ENCODE results near the gene HMGB4. TPM values are rescaled to one million over a fixed set of nuclear protein-coding genes. Genes with fewer than 3 reads are reported as not detected.

HMGB4 gene
- total RNA-seq, 4 donors from 2014 or later, result not detected

DNA sequence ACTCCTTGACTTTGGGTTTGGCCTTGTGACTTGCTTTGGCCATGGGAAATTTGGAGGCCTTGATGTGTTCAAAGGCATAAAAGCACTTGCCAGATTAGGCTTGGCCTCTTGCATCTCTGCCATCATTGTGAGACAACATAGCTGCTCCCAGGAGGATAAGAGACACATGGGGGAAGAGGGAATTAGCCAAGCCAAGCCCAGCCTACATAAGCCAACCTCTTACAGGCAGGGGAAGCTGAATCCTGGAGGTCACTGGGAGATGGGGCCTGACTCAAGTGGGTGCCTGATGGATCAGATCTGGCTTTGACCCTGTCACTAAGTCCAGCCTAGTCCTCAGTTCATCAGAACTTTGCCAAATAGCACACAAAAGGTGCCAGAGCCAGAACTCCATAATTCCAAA, 37.6 kb upstream of the HMGB4 start:
- DNase-seq (ENCODE audit: low spot score) (no peak), ATAC-seq (ENCODE audit: low FRiP score) (no peak)
- TF ChIP-seq, protein P1, sequence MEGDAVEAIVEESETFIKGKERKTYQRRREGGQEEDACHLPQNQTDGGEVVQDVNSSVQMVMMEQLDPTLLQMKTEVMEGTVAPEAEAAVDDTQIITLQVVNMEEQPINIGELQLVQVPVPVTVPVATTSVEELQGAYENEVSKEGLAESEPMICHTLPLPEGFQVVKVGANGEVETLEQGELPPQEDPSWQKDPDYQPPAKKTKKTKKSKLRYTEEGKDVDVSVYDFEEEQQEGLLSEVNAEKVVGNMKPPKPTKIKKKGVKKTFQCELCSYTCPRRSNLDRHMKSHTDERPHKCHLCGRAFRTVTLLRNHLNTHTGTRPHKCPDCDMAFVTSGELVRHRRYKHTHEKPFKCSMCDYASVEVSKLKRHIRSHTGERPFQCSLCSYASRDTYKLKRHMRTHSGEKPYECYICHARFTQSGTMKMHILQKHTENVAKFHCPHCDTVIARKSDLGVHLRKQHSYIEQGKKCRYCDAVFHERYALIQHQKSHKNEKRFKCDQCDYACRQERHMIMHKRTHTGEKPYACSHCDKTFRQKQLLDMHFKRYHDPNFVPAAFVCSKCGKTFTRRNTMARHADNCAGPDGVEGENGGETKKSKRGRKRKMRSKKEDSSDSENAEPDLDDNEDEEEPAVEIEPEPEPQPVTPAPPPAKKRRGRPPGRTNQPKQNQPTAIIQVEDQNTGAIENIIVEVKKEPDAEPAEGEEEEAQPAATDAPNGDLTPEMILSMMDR (IDR thresholded peaks at IDR 0.05), result no peak

DNA sequence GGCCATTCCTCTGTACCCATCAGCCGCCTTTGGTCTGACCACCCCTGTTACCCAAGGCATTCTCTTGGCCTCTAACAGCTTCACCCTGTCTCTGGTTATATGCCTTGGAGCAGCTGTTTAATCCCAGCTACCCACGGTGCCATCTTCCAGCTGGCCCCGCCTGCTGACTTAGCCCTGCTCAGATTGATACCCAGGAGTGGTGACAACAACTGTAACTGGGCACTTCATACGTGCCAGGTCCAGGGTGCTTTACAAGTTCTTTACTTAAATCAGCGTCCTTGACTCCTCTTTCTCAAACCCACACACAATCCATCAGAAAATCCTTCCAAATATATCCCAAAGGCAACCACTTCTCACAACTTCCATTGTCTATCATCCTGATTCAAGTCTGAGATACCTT, 37.2 kb upstream of the HMGB4 start:
- TF ChIP-seq, protein P1 (IDR thresholded peaks at IDR 0.05), result no peak
- DNase-seq (ENCODE audit: low spot score) (no peak), ATAC-seq (ENCODE audit: low FRiP score) (no peak)

DNA sequence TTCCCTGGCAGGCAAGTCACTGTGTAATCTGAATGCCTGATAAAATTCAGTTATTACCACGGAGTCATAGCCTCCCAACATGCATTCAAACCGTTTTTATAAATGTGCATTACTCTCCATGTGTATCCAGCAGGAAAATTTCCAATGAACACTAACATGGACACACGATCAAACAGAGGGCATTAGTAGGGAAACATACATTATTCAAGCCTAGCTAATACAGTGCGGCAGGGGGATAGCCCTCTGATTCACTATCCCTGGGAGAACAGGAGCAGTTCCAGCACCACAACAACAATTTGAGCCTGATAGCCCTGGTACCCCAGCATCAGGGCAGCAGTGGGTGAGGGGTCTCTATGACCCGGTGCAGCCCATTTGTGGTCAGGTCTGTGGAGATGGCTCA, 35.8 kb upstream of the HMGB4 start:
- DNase-seq (ENCODE audit: low spot score), result no peak
- TF ChIP-seq, protein P1 (IDR thresholded peaks at IDR 0.05), result no peak
- ATAC-seq (ENCODE audit: low FRiP score), result no peak

DNA sequence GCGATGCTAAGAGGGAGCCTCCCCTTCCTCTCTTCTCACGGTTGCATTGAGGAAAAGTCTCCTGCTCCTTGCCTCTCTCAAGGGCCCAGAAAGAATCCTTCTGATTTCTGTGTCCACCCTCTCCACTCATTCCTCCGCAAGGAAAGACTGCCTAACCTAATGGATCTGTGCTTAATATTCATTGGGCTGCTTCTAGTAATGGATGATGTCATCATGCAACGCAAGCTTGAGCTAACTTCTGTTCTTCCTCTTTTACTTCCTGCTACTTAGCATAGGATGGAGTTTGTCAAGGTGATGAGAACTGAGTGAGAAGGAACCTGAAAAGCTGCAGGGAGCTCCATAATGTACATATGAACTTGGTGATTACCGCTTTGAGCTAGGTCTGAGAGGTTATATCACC, 35.2 kb upstream of the HMGB4 start:
- no peak for ATAC-seq (ENCODE audit: low FRiP score)
- DNase-seq (ENCODE audit: low spot score), result no peak
- TF ChIP-seq, protein P1 (IDR thresholded peaks at IDR 0.05), result no peak

DNA sequence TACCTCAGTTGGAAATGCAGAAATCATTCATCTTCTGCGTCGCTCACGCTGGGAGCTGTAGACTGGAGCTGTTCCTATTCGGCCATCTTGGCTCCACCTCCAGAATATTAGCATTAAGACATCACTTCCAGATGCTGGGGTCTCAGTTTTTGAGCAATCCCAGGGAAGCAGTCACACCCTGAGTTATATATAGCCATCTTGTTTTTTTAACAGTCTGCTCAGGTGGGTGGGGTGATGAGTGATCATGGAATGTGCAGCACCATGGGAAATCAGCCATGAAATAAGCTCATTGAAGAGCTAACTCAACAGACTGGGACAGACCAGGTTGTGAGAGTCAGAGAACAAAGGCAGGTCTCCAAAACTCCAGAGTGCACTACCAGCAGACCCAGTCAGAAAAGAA, 27.0 kb upstream of the HMGB4 start:
- TF ChIP-seq, protein P1 (IDR thresholded peaks at IDR 0.05), result no peak
- DNase-seq (ENCODE audit: low spot score) (no peak), ATAC-seq (ENCODE audit: low FRiP score) (no peak)

DNA sequence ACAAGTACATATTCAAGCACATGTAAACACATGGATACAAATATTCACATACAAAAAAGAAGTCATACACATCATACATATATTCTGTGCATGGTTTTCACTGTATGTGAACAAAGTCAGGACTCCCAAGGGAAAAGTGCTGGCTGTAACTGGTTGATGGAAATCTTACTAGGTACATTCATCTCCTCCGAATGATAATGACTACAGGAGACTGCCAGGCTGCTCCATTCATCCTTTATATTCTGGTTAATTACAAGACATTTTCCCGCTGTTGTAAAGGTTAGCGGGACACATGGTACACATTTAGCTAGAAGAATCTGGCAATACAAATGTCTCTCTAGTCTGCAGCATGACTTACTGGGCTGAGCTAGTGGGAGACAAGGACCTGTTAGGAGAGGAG, 26.2 kb upstream of the HMGB4 start:
- TF ChIP-seq, protein P1 (IDR thresholded peaks at IDR 0.05), result no peak
- DNase-seq (ENCODE audit: low spot score) (no peak), ATAC-seq (ENCODE audit: low FRiP score) (no peak)

DNA sequence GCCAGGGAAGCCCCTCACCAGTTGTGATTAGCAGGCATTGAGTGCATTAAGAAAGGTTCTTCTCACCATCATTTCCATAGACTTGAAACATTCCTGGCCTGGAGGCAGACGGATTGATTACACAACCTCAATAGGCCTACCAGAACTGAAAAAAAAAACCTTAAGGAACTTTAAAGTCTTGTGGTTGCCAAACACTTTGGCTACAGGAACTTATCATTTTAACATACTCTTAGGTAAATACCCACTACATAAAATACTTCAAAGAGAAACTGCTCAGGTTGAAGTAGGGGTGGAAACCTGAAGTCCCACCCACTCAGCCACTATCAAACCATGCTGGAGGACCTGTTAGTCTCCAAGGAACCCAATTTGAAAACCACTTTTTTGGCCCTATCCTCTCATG, 22.4 kb upstream of the HMGB4 start:
- DNase-seq (ENCODE audit: low spot score) (no peak), ATAC-seq (ENCODE audit: low FRiP score) (no peak)
- TF ChIP-seq, protein P1 (IDR thresholded peaks at IDR 0.05), result no peak

Data from omental fat pad (tissue), 4 donors.